Fibroblast of lung (primary cell): Measurements from ENCODE around the gene NKX2-3. TPM values are rescaled to one million over a fixed set of nuclear protein-coding genes. Genes with fewer than 3 reads are reported as not detected.

Experiments used
- DNase-seq, 2 donors: peaks; one replicate each; pipeline versions ENCODE4 v3.0.0 to v3.0.0-alpha.2; 2010; ENCODE audit warnings: low read depth in 2 of 2
- H2AFZ ChIP-seq: 2 replicates; pipeline ENCODE4 v1.5.1; 2012; ENCODE audit warnings: low read length, control low read depth, inconsistent platforms
- H3K27ac ChIP-seq: 2 replicates; pipeline ENCODE4 v1.5.1; 2011; ENCODE audit warnings: low read length, control low read depth; ENCODE audit not compliant: insufficient read depth
- H3K27me3 ChIP-seq: 2 replicates; pipeline ENCODE4 v1.5.1; 2011; ENCODE audit warnings: mild to moderate bottlenecking, low read length; ENCODE audit not compliant: control insufficient read depth, insufficient read depth
- H3K36me3 ChIP-seq: 2 replicates; pipeline ENCODE4 v1.5.1; 2011; ENCODE audit warnings: low read length; ENCODE audit not compliant: control insufficient read depth, insufficient read depth
- H3K4me1 ChIP-seq: 2 replicates; pipeline ENCODE4 v1.5.1; 2011; ENCODE audit warnings: low read length; ENCODE audit not compliant: control insufficient read depth, insufficient read depth; ENCODE audit errors: extremely low read depth
- H3K4me2 ChIP-seq: 2 replicates; pipeline ENCODE4 v1.5.1; 2011; ENCODE audit warnings: low read length, control low read depth; ENCODE audit not compliant: insufficient read depth; ENCODE audit errors: extremely low read depth
- H3K4me3 ChIP-seq, 4 experiments: fragments of 200-600 bp in 1 of 4; sonication (generic) in 1 of 4; replicated peaks in 1 of 4; 2 replicates each; pipeline ENCODE4 v1.5.1; 2011 to 2016; ENCODE audit warnings: low read length in 4 of 4, low read depth in 3 of 4, mild to moderate bottlenecking in 3 of 4, control low read depth in 2 of 4, inconsistent platforms in 1 of 4, mixed read lengths in 1 of 4; ENCODE audit not compliant: insufficient read depth in 1 of 4; ENCODE audit errors: control extremely low read depth in 1 of 4
- H3K79me2 ChIP-seq: 2 replicates; pipeline ENCODE4 v1.5.1; 2012; ENCODE audit warnings: mild to moderate bottlenecking, low read length, inconsistent platforms; ENCODE audit not compliant: control insufficient read depth, insufficient read depth
- H3K9ac ChIP-seq: 2 replicates; pipeline ENCODE4 v1.5.1; 2011; ENCODE audit warnings: mild to moderate bottlenecking, low read length, control low read depth; ENCODE audit not compliant: insufficient read depth
- H3K9me3 ChIP-seq: 2 replicates; pipeline ENCODE4 v1.5.1; 2012; ENCODE audit warnings: low read depth, low read length; ENCODE audit not compliant: control insufficient read depth, insufficient read depth
- H4K20me1 ChIP-seq: 2 replicates; pipeline ENCODE4 v1.5.1; 2011; ENCODE audit warnings: low read length; ENCODE audit not compliant: control insufficient read depth, insufficient read depth; ENCODE audit errors: extremely low read depth
- EZH2 ChIP-seq: IDR thresholded peaks from 2 replicates; pipeline ENCODE4 v1.5.1; 2012; ENCODE audit warnings: low read length, control low read depth, mild to moderate bottlenecking; ENCODE audit errors: missing control alignments
- polyA plus RNA-seq, 2 donors: library from polyadenylated mRNA; depleted of rRNA in 1 of 2; stranded (reverse) in 1 of 2; unstranded in 1 of 2; fragments of >200 nt; gene quantifications; 2 replicates each; pipeline ENCODE4 v1.2.1, GENCODE V29; 2011 to 2012; ENCODE audit warnings: missing spikeins in 1 of 2
- total RNA-seq: library from RNA; depleted of rRNA; stranded (reverse); fragments of >200 nt; gene quantifications from 2 replicates; pipeline ENCODE4 v1.2.1, GENCODE V29; 2014
- TF ChIP-seq, protein P1 (sequence below), 2 donors: IDR thresholded peaks in 1 of 2; conservative IDR thresholded peaks in 1 of 2; 1 replicate in 1 of 2; 2 replicates in 1 of 2; pipeline ENCODE4 v1.5.1; 2011 to 2012; ENCODE audit warnings: low read length in 2 of 2, control low read depth in 1 of 2, inconsistent platforms in 1 of 2, low read depth in 1 of 2, mild to moderate bottlenecking in 1 of 2

NKX2-3 gene
- total and polyA plus RNA-seq, 2 donors (not counting 1 experiment from before 2014, with no cell fraction given), result not detected

DNA sequence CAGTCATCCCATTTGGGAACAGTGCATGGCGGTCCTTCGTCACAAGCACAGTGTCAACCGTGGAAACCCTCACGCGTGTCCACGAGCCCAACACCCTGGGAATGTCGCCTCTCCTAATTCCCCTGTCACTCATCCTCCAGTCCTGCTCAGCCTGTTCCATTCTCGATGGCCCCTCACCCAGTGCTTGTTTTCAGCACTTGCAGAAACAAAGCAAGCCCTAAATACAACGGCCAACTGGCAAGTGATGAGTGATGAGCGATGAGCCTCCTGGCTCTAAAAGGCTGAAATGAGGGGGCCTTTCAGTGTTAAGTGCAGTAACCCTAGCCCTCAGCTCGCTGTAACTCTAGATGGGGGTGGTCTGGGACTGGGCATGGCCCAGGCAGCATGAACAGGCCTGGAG is 22.6 kb downstream of the NKX2-3 start:
- Histone ChIP-seq H3K4me3 (no peak overlapping the region), H3K9ac (no peak overlapping the region), H3K4me1 (no peaks in the 10 kb centered on the region), H3K27ac (no peak overlapping the region), H4K20me1 (no peaks in the 10 kb centered on the region), H3K36me3 (no peaks in the 10 kb centered on the region), H3K9me3 (no peaks in the 10 kb centered on the region), H3K4me2 (no peak overlapping the region), H2AFZ (no peak overlapping the region), H3K79me2 (no peaks in the 10 kb centered on the region), H3K27me3 (peaks cover 11% of the 10 kb centered on the region)
- no peak for DNase-seq
- TF ChIP-seq, protein P1, sequence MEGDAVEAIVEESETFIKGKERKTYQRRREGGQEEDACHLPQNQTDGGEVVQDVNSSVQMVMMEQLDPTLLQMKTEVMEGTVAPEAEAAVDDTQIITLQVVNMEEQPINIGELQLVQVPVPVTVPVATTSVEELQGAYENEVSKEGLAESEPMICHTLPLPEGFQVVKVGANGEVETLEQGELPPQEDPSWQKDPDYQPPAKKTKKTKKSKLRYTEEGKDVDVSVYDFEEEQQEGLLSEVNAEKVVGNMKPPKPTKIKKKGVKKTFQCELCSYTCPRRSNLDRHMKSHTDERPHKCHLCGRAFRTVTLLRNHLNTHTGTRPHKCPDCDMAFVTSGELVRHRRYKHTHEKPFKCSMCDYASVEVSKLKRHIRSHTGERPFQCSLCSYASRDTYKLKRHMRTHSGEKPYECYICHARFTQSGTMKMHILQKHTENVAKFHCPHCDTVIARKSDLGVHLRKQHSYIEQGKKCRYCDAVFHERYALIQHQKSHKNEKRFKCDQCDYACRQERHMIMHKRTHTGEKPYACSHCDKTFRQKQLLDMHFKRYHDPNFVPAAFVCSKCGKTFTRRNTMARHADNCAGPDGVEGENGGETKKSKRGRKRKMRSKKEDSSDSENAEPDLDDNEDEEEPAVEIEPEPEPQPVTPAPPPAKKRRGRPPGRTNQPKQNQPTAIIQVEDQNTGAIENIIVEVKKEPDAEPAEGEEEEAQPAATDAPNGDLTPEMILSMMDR (conservative IDR thresholded peaks at IDR 0.05 in 1 of 2, IDR thresholded peaks at IDR 0.05 in 1 of 2; ENCODE audit: low read depth in 1 of 2, low read length in 2 of 2), result no peak
- TF ChIP-seq EZH2, result no peak

GRCh38 chr10:99555825-99556523 is 23.2 kb downstream of the NKX2-3 start:
- no peaks in the 10 kb centered on the region for H3K9me3 ChIP-seq
- H2AFZ ChIP-seq, result no peak overlapping the region
- no peaks in the 10 kb centered on the region for H3K36me3 ChIP-seq
- no peaks in the 10 kb centered on the region for H3K4me1 ChIP-seq
- H3K79me2 ChIP-seq, result no peaks in the 10 kb centered on the region
- TF ChIP-seq EZH2, result no peak
- TF ChIP-seq, protein P1 (conservative IDR thresholded peaks at IDR 0.05 in 1 of 2, IDR thresholded peaks at IDR 0.05 in 1 of 2; ENCODE audit: low read depth in 1 of 2, low read length in 2 of 2), result no peak
- H4K20me1 ChIP-seq, result no peaks in the 10 kb centered on the region
- no peak overlapping the region for H3K27ac ChIP-seq
- H3K27me3 ChIP-seq, result peaks cover 11% of the 10 kb centered on the region
- no peak overlapping the region for H3K9ac ChIP-seq
- no peak overlapping the region for H3K4me3 ChIP-seq
- DNase-seq, result no peak
- no peak overlapping the region for H3K4me2 ChIP-seq

DNA sequence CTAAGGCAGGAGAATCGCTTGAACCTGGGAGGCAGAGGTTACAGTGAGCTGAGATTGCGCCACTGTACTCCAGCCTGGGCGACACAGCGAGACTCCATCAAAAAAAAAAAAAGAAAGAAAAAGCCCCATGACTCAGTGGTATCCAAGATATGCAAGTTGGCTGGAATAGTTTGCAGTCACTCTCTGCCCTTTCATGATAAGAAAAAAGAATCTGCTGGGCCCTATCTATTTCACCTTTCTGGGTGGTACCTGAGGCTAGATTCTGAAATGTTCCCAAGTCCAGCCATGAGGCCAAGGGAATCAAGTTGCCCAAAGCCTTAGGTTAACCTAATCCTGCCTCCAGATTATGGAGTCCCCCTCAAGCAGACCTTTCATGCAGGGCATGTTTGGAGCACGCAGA is 24.3 kb downstream of the NKX2-3 start:
- no peaks in the 10 kb centered on the region for H3K79me2 ChIP-seq
- DNase-seq, result no peak
- no peaks in the 10 kb centered on the region for H3K9me3 ChIP-seq
- H2AFZ ChIP-seq, result no peak overlapping the region
- peaks cover 11% of the 10 kb centered on the region for H3K27me3 ChIP-seq
- TF ChIP-seq EZH2, result no peak
- TF ChIP-seq, protein P1 (conservative IDR thresholded peaks at IDR 0.05 in 1 of 2, IDR thresholded peaks at IDR 0.05 in 1 of 2; ENCODE audit: low read depth in 1 of 2, low read length in 2 of 2), result no peak
- H3K9ac ChIP-seq, result no peak overlapping the region
- H3K4me2 ChIP-seq, result no peak overlapping the region
- H3K27ac ChIP-seq, result no peak overlapping the region
- no peaks in the 10 kb centered on the region for H4K20me1 ChIP-seq
- H3K36me3 ChIP-seq, result no peaks in the 10 kb centered on the region
- no peak overlapping the region for H3K4me3 ChIP-seq
- H3K4me1 ChIP-seq, result no peaks in the 10 kb centered on the region
